DMS79 (cell line): ENCODE measurements around the gene LEKR1.
"Not testable (repeated sequence)": the region's sequence is repeated elsewhere in the genome, so short reads cannot be mapped to it uniquely, and the experiment has no call there.

Experiments used
- DNase-seq: peaks from one replicate; lab custom pipeline; 2025; lab: John Stamatoyannopoulos, UW

The LEKR1 gene

GRCh38 chr3:156826144-156826895 lies at the start of gene LEKR1:
TSS of gene LEKR1 (plus strand) at chr3:156826353. CDS start at chr3:156829330, 2,977 bp downstream.
- peak; percentile 73 for DNase-seq

DNA sequence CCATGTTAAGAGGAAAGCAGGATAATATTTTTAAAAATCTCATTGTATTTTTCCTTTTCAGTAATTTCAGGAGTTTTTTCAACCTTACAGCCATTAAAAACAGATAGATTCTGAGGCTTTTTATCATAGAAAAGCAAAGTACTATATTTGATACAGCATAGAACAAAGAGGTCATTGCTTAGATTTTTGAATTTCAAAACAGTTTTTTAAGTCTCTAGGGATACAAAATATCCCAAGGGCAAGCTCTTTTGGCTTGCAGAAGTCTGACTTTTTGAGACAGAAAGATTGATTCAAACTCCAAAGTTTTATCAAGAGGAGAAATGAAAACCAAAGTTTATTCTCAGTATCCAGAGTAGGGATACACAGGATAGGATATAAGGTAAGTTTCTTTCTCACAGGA lies 49.3 kb upstream of the LEKR1 start:
- DNase-seq = no peak

- no peak for DNase-seq
Observed at GRCh38 chr3:156781310-156782230, 44.6 kb upstream of the LEKR1 start.

- DNase-seq = no peak
Observed at GRCh38 chr3:156782319-156782718, 43.8 kb upstream of the LEKR1 start.

- no peak for DNase-seq
Observed at GRCh38 chr3:156782921-156783320, 43.2 kb upstream of the LEKR1 start.

- no peak for DNase-seq
Observed at GRCh38 chr3:156787001-156787400, 39.2 kb upstream of the LEKR1 start.

DNA sequence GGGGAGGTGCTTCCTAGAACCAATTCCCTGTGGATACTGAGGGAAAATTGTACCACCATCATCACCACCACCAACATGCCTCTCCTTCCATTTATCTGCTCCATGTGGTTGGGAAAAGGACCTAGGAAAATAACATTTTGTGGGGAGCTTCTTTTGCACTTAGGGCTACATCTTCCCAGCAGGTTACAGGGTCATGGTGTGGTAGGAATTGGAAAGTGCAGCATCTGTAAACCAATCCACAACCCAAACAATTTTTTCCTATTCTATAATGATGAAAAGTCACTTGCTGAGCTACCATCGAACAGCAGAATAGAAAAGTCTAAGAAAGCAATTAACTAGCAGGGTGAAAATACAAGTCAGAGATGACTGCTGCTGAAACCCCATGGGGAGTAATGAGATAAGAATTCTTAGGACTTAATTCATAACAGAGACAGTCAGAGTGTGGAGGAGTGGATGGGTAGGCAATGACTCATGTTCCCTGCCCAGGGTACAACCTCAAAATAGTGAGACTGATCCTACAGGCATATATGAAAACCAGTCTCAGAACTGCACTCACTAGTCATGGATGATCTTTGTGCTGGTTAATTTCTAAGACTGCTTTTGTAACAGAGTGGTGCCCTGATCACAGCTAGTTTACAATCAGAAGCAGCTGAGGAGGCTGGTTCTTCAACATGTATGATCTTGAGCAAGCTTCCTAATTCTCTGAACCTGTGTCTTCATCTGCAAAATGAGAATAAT lies 38.1 kb upstream of the LEKR1 start:
- no peak for DNase-seq

DNA sequence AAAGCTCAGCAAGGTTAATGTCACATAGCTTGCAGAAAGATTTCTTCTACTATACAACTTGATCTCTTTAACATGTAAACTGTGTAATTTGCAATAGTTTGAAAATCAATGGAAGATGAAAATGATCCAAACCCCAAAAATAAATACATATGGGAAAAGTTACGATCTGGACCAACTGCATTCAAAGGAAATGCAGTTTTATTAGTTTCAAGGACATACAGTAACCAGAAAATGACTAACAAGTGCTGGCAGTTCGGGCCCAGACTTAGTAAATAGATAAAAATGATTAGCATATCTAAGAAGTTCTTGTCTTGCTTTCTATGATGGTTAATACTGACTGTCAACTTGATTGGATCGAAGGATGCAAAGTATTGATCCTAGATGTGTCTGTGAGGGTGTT lies 37.3 kb upstream of the LEKR1 start:
- no peak for DNase-seq

DNA sequence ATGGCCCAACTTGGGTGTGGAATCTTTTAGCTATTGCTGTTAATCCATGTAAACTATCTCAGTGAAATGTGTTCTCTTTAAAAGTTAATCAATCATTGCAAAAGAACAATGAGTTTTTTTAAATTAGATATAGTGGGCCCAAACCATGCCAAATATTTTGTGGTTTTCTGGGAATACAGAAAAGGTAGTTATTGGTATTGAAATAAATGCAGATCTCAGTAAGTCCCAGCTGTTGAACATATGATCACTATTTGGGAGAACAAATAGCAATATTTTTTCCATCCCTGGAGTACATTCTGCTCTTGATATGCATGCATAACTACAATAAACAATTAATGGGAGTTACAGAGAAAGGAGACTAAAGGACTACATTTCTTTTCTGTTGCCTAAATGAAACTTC lies 36.0 kb upstream of the LEKR1 start:
- DNase-seq = no peak

GRCh38 chr3:156792114-156792513 lies 34.0 kb upstream of the LEKR1 start:
- no peak for DNase-seq

GRCh38 chr3:156792536-156792935 lies 33.6 kb upstream of the LEKR1 start:
- DNase-seq = no peak

- peak; percentile 59 for DNase-seq
Observed at GRCh38 chr3:156792945-156793344, 33.2 kb upstream of the LEKR1 start.

DNA sequence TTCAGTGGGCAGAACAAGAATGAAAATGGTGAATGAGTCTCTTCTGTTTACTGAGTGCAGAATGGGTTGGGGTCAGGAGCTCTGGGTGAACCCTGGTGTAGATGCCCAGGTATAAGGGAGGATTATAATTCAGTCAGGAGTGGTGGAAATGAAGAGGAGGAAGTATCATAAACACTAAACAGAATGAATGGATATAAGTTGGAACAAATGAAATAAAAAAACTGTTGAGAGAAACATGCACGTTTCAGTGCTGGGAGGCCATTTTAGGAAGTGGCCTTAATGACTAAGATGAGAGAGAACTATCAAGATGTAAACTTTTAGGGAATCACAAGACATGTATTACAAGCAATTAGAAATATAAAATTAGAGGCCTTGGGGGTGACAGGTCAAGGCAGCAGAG lies 32.8 kb upstream of the LEKR1 start:
- no peak for DNase-seq

GRCh38 chr3:156793851-156794250 lies 32.3 kb upstream of the LEKR1 start:
- no peak for DNase-seq

- DNase-seq = no peak
Observed at GRCh38 chr3:156795890-156796481, 30.2 kb upstream of the LEKR1 start.

DNA sequence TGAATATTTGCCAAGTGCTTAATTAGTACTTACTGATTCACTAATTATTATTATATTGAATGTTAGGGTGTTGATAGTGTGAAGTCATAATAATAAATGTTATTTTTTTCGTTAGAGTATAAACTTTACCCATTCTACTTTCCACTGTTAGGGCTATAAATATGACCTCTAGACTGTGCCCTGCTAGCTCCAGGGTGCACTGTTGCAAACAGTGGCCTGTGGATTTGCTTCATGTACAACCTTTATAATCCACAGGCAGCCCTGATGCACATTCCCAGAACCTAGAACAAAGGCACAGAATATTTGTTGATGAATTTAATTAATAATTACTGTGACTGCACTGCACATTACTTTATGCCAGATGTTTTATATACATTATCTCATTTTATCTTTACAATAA lies 28.8 kb upstream of the LEKR1 start:
- DNase-seq = no peak

DNA sequence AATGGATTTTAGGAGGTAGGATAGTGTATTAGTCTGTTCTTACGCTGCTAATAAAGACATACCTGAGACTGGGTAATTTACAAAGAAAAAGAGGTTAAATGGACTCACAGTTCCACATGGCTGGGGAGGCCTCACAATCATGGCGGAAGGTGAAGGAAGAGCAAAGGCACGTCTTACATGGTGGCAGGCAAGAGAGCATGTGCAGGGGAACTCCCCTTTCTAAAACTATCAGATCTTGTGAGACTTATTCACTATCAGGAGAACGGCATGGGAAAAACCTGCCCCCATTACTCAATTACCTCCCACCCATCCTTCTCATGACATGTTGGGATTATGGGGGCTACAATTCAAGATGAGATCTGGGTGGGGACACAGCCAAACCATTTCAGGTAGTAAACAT lies 25.9 kb upstream of the LEKR1 start:
- not testable (repeated sequence) for DNase-seq

DNA sequence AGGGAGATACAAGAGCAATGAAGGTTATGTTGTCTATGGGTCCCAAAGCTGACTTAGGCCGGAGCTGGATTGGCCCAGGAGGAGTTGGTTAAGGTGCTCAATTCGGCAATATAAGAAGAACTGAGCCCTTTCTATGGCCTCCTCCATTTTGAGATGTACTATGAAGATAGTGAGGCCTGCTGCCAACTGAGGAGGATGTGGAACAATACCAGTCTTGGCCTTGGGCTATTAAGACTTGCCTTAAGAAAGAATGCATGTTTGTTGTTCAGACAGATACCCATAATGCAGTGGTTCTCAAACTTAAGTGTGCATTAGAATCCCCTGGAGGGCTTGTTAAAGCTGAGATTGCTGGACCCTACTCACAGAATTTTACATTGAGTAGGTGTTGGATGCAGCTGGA lies 24.4 kb upstream of the LEKR1 start:
- no peak for DNase-seq

GRCh38 chr3:156802821-156803606 lies 23.1 kb upstream of the LEKR1 start:
- no peak for DNase-seq

GRCh38 chr3:156803952-156804741 lies 22.0 kb upstream of the LEKR1 start:
- DNase-seq = no peak
